IMR-90 (cell line): ENCODE data around the gene WDR37. TPM values are rescaled to one million over a fixed set of nuclear protein-coding genes. Genes with fewer than 3 reads are reported as not detected.

Experiments
- ATAC-seq: fragments of 200-7000 bp; cut with Tn5 transposase; 2 replicates; pipeline ENCODE4 v1.9.1; 2020; ENCODE audit warnings: low read depth, mild to moderate bottlenecking, moderate library complexity
- BruUV-seq: library from RNA; stranded (reverse); fragments of 400-500 nt; replicated peaks from 2 replicates; lab custom pipeline; 2021; lab: Mats Ljungman, UMichigan
- CTCF ChIA-PET: fragments of 300-600 bp; formaldehyde crosslinking; extraction: SDS; loops from one replicate; lab custom pipeline; 2021; ENCODE audit warnings: antibody characterized with exemption; lab: Yijun Ruan, JAX
- POLR2A ChIA-PET: fragments of 300-600 bp; sonication (Branson Sonifier 250); formaldehyde crosslinking; loops from one replicate; lab custom pipeline; 2022; ENCODE audit warnings: antibody characterized with exemption; ENCODE audit not compliant: unreplicated experiment; lab: Charles Lee
- DNase-seq: peaks from one replicate; pipeline ENCODE4 v3.0.0; 2013
- H2AFZ ChIP-seq: replicated peaks from 2 replicates; pipeline ENCODE3; 2013; ENCODE audit warnings: low read length, mild to moderate bottlenecking; ENCODE audit not compliant: poor library complexity
- H2AK5ac ChIP-seq: 2 replicates; pipeline ENCODE4 v1.6.1; 2013; ENCODE audit warnings: low read depth, low read length, inconsistent platforms
- H2AK9ac ChIP-seq: replicated peaks from 2 replicates; pipeline ENCODE3; 2013; ENCODE audit warnings: mild to moderate bottlenecking, low read depth, low read length, moderate library complexity; ENCODE audit not compliant: poor library complexity
- H2BK120ac ChIP-seq: 2 replicates; pipeline ENCODE4 v1.6.1; 2013; ENCODE audit warnings: low read depth, low read length, inconsistent platforms
- H2BK15ac ChIP-seq: 3 replicates; pipeline ENCODE4 v1.6.1; 2013; ENCODE audit warnings: low read depth, low read length, inconsistent platforms
- H2BK20ac ChIP-seq: 2 replicates; pipeline ENCODE4 v1.6.1; 2013; ENCODE audit warnings: low read depth, mild to moderate bottlenecking, inconsistent platforms, low read length, moderate library complexity
- H2BK5ac ChIP-seq: 2 replicates; pipeline ENCODE4 v1.6.1; 2013; ENCODE audit warnings: mild to moderate bottlenecking, low read depth, low read length, inconsistent platforms; ENCODE audit not compliant: poor library complexity, severe bottlenecking
- H3K14ac ChIP-seq: replicated peaks from 2 replicates; pipeline ENCODE4 v1.6.1; 2013; ENCODE audit warnings: low read depth, low read length, inconsistent platforms
- H3K18ac ChIP-seq: 2 replicates; pipeline ENCODE4 v1.6.1; 2013; ENCODE audit warnings: low read depth, low read length, control low read depth
- H3K23ac ChIP-seq: 2 replicates; pipeline ENCODE4 v1.6.1; 2013; ENCODE audit warnings: low read depth, low read length, inconsistent platforms
- H3K27ac ChIP-seq: 2 replicates; pipeline ENCODE4 v1.5.1; 2013; ENCODE audit warnings: mild to moderate bottlenecking, control low read depth, low read length; ENCODE audit not compliant: insufficient read depth
- H3K27me3 ChIP-seq: 2 replicates; pipeline ENCODE4 v1.6.1; 2013; ENCODE audit warnings: low read length; ENCODE audit not compliant: control insufficient read depth, insufficient read depth
- H3K36me3 ChIP-seq: 2 replicates; pipeline ENCODE4 v1.6.1; 2013; ENCODE audit warnings: low read length, mixed read lengths; ENCODE audit not compliant: control insufficient read depth, insufficient read depth
- H3K4ac ChIP-seq: 2 replicates; pipeline ENCODE4 v1.6.1; 2013; ENCODE audit warnings: low read depth, low read length, inconsistent platforms
- H3K4me1 ChIP-seq: 2 replicates; pipeline ENCODE4 v1.6.1; 2013; ENCODE audit warnings: low read length, mixed read lengths; ENCODE audit not compliant: control insufficient read depth, insufficient read depth
- H3K4me2 ChIP-seq: 2 replicates; pipeline ENCODE4 v1.6.1; 2013; ENCODE audit warnings: low read depth, mild to moderate bottlenecking, control low read depth, low read length, moderate library complexity
- H3K4me3 ChIP-seq: 2 replicates; pipeline ENCODE4 v1.5.1; 2013; ENCODE audit warnings: low read depth, mild to moderate bottlenecking, control low read depth, low read length, moderate library complexity; ENCODE audit not compliant: insufficient read depth
- H3K56ac ChIP-seq: 2 replicates; pipeline ENCODE4 v1.6.1; 2013; ENCODE audit warnings: low read length, inconsistent platforms; ENCODE audit not compliant: insufficient read depth; ENCODE audit errors: extremely low read depth
- H3K79me1 ChIP-seq, 2 experiments: 2 replicates each; pipeline ENCODE4 v1.6.1; 2013; ENCODE audit warnings: low read length in 2 of 2, inconsistent platforms in 1 of 2, low read depth in 1 of 2
- H3K9ac ChIP-seq: 2 replicates; pipeline ENCODE4 v1.6.1; 2013; ENCODE audit warnings: low read depth, low read length, control low read depth
- H3K9me1 ChIP-seq: 2 replicates; pipeline ENCODE4 v1.6.1; 2013; ENCODE audit warnings: low read length, inconsistent platforms; ENCODE audit not compliant: insufficient read depth
- H3K9me3 ChIP-seq: 2 replicates; pipeline ENCODE4 v1.6.1; 2013; ENCODE audit warnings: low read length; ENCODE audit not compliant: control insufficient read depth, insufficient read depth
- H4K20me1 ChIP-seq: 2 replicates; pipeline ENCODE4 v1.6.1; 2013; ENCODE audit warnings: low read length, inconsistent platforms; ENCODE audit not compliant: insufficient read depth
- H4K5ac ChIP-seq: 2 replicates; pipeline ENCODE4 v1.6.1; 2013; ENCODE audit warnings: mild to moderate bottlenecking, low read depth, low read length, control low read depth
- H4K8ac ChIP-seq, 2 experiments: 2 replicates each; pipeline ENCODE4 v1.6.1; 2013; ENCODE audit warnings: low read depth in 2 of 2, low read length in 2 of 2, control low read depth in 1 of 2, inconsistent platforms in 1 of 2
- H4K91ac ChIP-seq: 2 replicates; pipeline ENCODE4 v1.6.1; 2013; ENCODE audit warnings: low read depth, low read length, inconsistent platforms; ENCODE audit not compliant: insufficient read depth
- CEBPB ChIP-seq: IDR thresholded peaks from 2 replicates; pipeline ENCODE4 v1.6.1; 2012; ENCODE audit warnings: low read depth, low read length, improper control_type of control experiment
- CHD1 ChIP-seq: IDR thresholded peaks from 2 replicates; pipeline ENCODE4 v1.6.1; 2012; ENCODE audit warnings: low read depth, low read length, improper control_type of control experiment
- CTCF ChIP-seq: conservative IDR thresholded peaks from 2 replicates; pipeline ENCODE4 v1.5.1; 2012; ENCODE audit warnings: mild to moderate bottlenecking, low read depth, low read length, improper control_type of control experiment
- ELK1 ChIP-seq: fragments of 150-350 bp; IDR thresholded peaks from 2 replicates; pipeline ENCODE4 v1.6.1; 2016; ENCODE audit warnings: low read depth, mild to moderate bottlenecking, low read length, moderate library complexity, borderline replicate concordance
- FOS ChIP-seq: fragments of 150-350 bp; IDR thresholded peaks from 2 replicates; pipeline ENCODE4 v1.6.1; 2016; ENCODE audit warnings: low read depth, low read length
- MAZ ChIP-seq: IDR thresholded peaks from 2 replicates; pipeline ENCODE4 v1.6.1; 2012; ENCODE audit warnings: low read depth, mild to moderate bottlenecking, low read length, improper control_type of control experiment, moderate library complexity, borderline replicate concordance
- MXI1 ChIP-seq: IDR thresholded peaks from 2 replicates; pipeline ENCODE4 v1.6.1; 2012; ENCODE audit warnings: low read depth, mild to moderate bottlenecking, low read length, moderate library complexity, borderline replicate concordance
- RAD21 ChIP-seq: IDR thresholded peaks from 2 replicates; pipeline ENCODE4 v1.6.1; 2012; ENCODE audit warnings: low read length, improper control_type of control experiment
- RCOR1 ChIP-seq: IDR thresholded peaks from 2 replicates; pipeline ENCODE4 v1.6.1; 2012; ENCODE audit warnings: mild to moderate bottlenecking, low read length, improper control_type of control experiment; ENCODE audit not compliant: insufficient replicate concordance
- RFX5 ChIP-seq: IDR thresholded peaks from 2 replicates; pipeline ENCODE4 v1.8.0; 2012; ENCODE audit warnings: low read depth, mild to moderate bottlenecking, low read length, moderate library complexity
- SMC3 ChIP-seq: fragments of 150-350 bp; IDR thresholded peaks from 2 replicates; pipeline ENCODE4 v1.6.1; 2016; ENCODE audit warnings: low read depth, mild to moderate bottlenecking, antibody characterized with exemption, low read length, moderate library complexity
- USF2 ChIP-seq: fragments of 150-350 bp; IDR thresholded peaks from 2 replicates; pipeline ENCODE4 v1.6.1; 2017; ENCODE audit warnings: mild to moderate bottlenecking, antibody characterized with exemption, low read length, low read depth
- WGBS, 2 experiments: methylation state at CpG; one replicate each; pipeline versions ENCODE4 v1.1.5 to v1.1.7; 2013; ENCODE audit warnings: missing lambda C conversion rate in 2 of 2; ENCODE audit not compliant: insufficient read length in 1 of 2; ENCODE audit errors: extremely low coverage in 2 of 2; 5-methylcytosine and 5-hydroxymethylcytosine counted together
- dilution Hi-C: fragments of 300-500 bp; cut with HindIII; formaldehyde crosslinking; loops from one replicate; pipeline ENCODE4 v1.14.3; 2018; ENCODE audit warnings: low sequenced_read_pairs; ENCODE audit not compliant: unreplicated experiment
- in situ Hi-C: fragments of 300-500 bp; cut with MboI; formaldehyde crosslinking; loops from 3 replicates; pipeline ENCODE4 v1.14.3; 2019; ENCODE audit warnings: low sequenced_read_pairs, inconsistent platforms, mixed read lengths
- intact Hi-C: fragments of 100-400 bp; cut with micrococcal nuclease; formaldehyde crosslinking; loops from 2 replicates; pipeline ENCODE4 v1.10.0; 2022
- polyA plus RNA-seq, 3 experiments: library from polyadenylated mRNA; depleted of rRNA; stranded (reverse); fragments of >200 nt; gene quantifications; 2 replicates each; pipeline ENCODE4 v1.2.3, GENCODE V29; 2012; ENCODE audit warnings: low replicate concordance in 1 of 3
- total RNA-seq: library from RNA; depleted of rRNA; stranded (reverse); fragments of >200 nt; gene quantifications from 2 replicates; pipeline ENCODE4 v1.2.3, GENCODE V29; 2012

WDR37 gene
- total and polyA plus RNA-seq, 2 of the 4 experiments (the other 2 are of a cell fraction): 12.7 to 14.5 TPM

GRCh38 chr10:1083581-1083980, 27.4 kb downstream of the WDR37 start:
- Histone ChIP-seq H2AK9ac (no peak overlapping the region), H3K56ac (no peak overlapping the region), H2BK15ac (no peak overlapping the region), H3K27ac (no peak overlapping the region), H3K9me3 (no peaks in the 10 kb centered on the region), H3K79me1 (peaks cover 7 to 29% of the 10 kb centered on the region in 2 experiments; a peak in 2 of 4 replicates), H4K20me1 (no peaks in the 10 kb centered on the region), H2BK5ac (no peak overlapping the region), H4K91ac (no peak overlapping the region), H3K9me1 (no peaks in the 10 kb centered on the region), H2BK20ac (no peak overlapping the region), H3K27me3 (no peaks in the 10 kb centered on the region), H2AK5ac (no peak overlapping the region), H4K8ac (no peak overlapping the region), H2AFZ (no peak overlapping the region), H3K36me3 (peaks cover 45% of the 10 kb centered on the region), H3K4me3 (no peak overlapping the region), H3K9ac (no peak overlapping the region), H3K4me2 (no peak overlapping the region), H3K4ac (no peak overlapping the region), H3K18ac (no peak overlapping the region), H4K5ac (no peak overlapping the region), H3K4me1 (no peaks in the 10 kb centered on the region), H3K23ac (no peak overlapping the region), H3K14ac (no peak overlapping the region), H2BK120ac (no peak overlapping the region)
- intact Hi-C loops: no loop called here
- ChIA-PET CTCF (no interaction called here), POLR2A (no interaction called here)
- dilution Hi-C loops: no loop called here
- 92% methylated on average over 7 of the region's 17 CpGs; no CpG with 5 or more reads in 1 of the 2 experiments for WGBS, 2 experiments
- in situ Hi-C loops: no loop called here
- TF ChIP-seq ELK1 (no peak), RFX5 (no peak), SMC3 (no peak), RAD21 (no peak), MAZ (no peak), CEBPB (no peak), MXI1 (no peak), RCOR1 (no peak), CHD1 (no peak), CTCF (no peak), FOS (no peak), USF2 (no peak)
- ATAC-seq (no peak), DNase-seq (no peak)
- no TSS peak for BruUV-seq
